NCI-H748 (cell line): Measurements from ENCODE around the gene ZNF366.
"Not testable (repeated sequence)": the region's sequence is repeated elsewhere in the genome, so short reads cannot be mapped to it uniquely, and the experiment has no call there.

Source experiments
- DNase-seq: peaks from one replicate; lab custom pipeline; 2025; ENCODE audit not compliant: unreplicated experiment; lab: John Stamatoyannopoulos, UW

Gene ZNF366

GRCh38 chr5:72412283-72413055, 94.7 kb downstream of the ZNF366 start:
- DNase-seq, result no peak

- no peak for DNase-seq
These were observed 96.4 kb downstream of the ZNF366 start for GRCh38 chr5:72410688-72411295.

GRCh38 chr5:72408603-72409002, 98.6 kb downstream of the ZNF366 start:
- no peak for DNase-seq

- DNase-seq, result no peak
These were observed 99.1 kb downstream of the ZNF366 start for GRCh38 chr5:72408127-72408526.

- no peak for DNase-seq
These were observed 99.7 kb downstream of the ZNF366 start for GRCh38 chr5:72407541-72407940.

GRCh38 chr5:72407078-72407477, 100.1 kb downstream of the ZNF366 start:
- no peak for DNase-seq

- not testable (repeated sequence) for DNase-seq
These were observed 102.4 kb downstream of the ZNF366 start for GRCh38 chr5:72404771-72405170.

- DNase-seq, result peak; percentile 35
These were observed 104.1 kb downstream of the ZNF366 start for GRCh38 chr5:72402959-72403628.

GRCh38 chr5:72402381-72402890, 104.8 kb downstream of the ZNF366 start:
- no peak for DNase-seq

- no peak for DNase-seq
These were observed 106.3 kb downstream of the ZNF366 start for GRCh38 chr5:72400950-72401349.

- no peak for DNase-seq
These were observed 109.4 kb downstream of the ZNF366 start for GRCh38 chr5:72397836-72398235.

- peak; percentile 34 for DNase-seq
These were observed 112.5 kb downstream of the ZNF366 start for GRCh38 chr5:72394688-72395087.

- no peak for DNase-seq
These were observed 114.2 kb downstream of the ZNF366 start for GRCh38 chr5:72393052-72393451.
